ENCODE measurements around the gene UPF1. TPM values are rescaled to one million over a fixed set of nuclear protein-coding genes. Genes with fewer than 3 reads are reported as not detected.

UPF1 gene
- total and polyA plus RNA-seq, 2 of the 13 experiments (the other 11 are each of a cell fraction or from before 2014, with no cell fraction given): 16.9 to 41.8 TPM

GRCh38 chr19:18798384-18799352 lies 33.1 kb upstream of the UPF1 start (continued):
- TF ChIP-seq, protein P1, sequence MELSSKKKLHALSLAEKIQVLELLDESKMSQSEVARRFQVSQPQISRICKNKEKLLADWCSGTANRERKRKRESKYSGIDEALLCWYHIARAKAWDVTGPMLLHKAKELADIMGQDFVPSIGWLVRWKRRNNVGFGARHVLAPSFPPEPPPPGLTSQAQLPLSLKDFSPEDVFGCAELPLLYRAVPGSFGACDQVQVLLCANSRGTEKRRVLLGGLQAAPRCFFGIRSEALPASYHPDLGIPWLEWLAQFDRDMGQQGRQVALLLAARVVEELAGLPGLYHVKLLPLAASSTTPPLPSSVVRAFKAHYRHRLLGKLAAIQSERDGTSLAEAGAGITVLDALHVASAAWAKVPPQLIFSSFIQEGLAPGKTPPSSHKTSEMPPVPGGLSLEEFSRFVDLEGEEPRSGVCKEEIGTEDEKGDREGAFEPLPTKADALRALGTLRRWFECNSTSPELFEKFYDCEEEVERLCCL (CRISPR knock-in tag; IDR thresholded peaks at IDR 0.05; ENCODE audit: borderline replicate concordance): no peak
- no peak for TF ChIP-seq FOXA1 (IDR thresholded peaks at IDR 0.05)
- TF ChIP-seq FOXA1 (CRISPR knock-in tag; IDR thresholded peaks at IDR 0.05): peak; percentile 78
- TF ChIP-seq REXO4 (CRISPR knock-in tag; IDR thresholded peaks at IDR 0.05; ENCODE audit: borderline replicate concordance): no peak
- TF ChIP-seq, protein P2, sequence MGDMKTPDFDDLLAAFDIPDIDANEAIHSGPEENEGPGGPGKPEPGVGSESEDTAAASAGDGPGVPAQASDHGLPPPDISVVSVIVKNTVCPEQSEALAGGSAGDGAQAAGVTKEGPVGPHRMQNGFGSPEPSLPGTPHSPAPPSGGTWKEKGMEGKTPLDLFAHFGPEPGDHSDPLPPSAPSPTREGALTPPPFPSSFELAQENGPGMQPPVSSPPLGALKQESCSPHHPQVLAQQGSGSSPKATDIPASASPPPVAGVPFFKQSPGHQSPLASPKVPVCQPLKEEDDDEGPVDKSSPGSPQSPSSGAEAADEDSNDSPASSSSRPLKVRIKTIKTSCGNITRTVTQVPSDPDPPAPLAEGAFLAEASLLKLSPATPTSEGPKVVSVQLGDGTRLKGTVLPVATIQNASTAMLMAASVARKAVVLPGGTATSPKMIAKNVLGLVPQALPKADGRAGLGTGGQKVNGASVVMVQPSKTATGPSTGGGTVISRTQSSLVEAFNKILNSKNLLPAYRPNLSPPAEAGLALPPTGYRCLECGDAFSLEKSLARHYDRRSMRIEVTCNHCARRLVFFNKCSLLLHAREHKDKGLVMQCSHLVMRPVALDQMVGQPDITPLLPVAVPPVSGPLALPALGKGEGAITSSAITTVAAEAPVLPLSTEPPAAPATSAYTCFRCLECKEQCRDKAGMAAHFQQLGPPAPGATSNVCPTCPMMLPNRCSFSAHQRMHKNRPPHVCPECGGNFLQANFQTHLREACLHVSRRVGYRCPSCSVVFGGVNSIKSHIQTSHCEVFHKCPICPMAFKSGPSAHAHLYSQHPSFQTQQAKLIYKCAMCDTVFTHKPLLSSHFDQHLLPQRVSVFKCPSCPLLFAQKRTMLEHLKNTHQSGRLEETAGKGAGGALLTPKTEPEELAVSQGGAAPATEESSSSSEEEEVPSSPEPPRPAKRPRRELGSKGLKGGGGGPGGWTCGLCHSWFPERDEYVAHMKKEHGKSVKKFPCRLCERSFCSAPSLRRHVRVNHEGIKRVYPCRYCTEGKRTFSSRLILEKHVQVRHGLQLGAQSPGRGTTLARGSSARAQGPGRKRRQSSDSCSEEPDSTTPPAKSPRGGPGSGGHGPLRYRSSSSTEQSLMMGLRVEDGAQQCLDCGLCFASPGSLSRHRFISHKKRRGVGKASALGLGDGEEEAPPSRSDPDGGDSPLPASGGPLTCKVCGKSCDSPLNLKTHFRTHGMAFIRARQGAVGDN (CRISPR knock-in tag; IDR thresholded peaks at IDR 0.05): peak; percentile 72
- peak; percentile 77 for TF ChIP-seq TARDBP (CRISPR knock-in tag; IDR thresholded peaks at IDR 0.05)
- TF ChIP-seq, protein P3, sequence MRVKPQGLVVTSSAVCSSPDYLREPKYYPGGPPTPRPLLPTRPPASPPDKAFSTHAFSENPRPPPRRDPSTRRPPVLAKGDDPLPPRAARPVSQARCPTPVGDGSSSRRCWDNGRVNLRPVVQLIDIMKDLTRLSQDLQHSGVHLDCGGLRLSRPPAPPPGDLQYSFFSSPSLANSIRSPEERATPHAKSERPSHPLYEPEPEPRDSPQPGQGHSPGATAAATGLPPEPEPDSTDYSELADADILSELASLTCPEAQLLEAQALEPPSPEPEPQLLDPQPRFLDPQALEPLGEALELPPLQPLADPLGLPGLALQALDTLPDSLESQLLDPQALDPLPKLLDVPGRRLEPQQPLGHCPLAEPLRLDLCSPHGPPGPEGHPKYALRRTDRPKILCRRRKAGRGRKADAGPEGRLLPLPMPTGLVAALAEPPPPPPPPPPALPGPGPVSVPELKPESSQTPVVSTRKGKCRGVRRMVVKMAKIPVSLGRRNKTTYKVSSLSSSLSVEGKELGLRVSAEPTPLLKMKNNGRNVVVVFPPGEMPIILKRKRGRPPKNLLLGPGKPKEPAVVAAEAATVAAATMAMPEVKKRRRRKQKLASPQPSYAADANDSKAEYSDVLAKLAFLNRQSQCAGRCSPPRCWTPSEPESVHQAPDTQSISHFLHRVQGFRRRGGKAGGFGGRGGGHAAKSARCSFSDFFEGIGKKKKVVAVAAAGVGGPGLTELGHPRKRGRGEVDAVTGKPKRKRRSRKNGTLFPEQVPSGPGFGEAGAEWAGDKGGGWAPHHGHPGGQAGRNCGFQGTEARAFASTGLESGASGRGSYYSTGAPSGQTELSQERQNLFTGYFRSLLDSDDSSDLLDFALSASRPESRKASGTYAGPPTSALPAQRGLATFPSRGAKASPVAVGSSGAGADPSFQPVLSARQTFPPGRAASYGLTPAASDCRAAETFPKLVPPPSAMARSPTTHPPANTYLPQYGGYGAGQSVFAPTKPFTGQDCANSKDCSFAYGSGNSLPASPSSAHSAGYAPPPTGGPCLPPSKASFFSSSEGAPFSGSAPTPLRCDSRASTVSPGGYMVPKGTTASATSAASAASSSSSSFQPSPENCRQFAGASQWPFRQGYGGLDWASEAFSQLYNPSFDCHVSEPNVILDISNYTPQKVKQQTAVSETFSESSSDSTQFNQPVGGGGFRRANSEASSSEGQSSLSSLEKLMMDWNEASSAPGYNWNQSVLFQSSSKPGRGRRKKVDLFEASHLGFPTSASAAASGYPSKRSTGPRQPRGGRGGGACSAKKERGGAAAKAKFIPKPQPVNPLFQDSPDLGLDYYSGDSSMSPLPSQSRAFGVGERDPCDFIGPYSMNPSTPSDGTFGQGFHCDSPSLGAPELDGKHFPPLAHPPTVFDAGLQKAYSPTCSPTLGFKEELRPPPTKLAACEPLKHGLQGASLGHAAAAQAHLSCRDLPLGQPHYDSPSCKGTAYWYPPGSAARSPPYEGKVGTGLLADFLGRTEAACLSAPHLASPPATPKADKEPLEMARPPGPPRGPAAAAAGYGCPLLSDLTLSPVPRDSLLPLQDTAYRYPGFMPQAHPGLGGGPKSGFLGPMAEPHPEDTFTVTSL (CRISPR knock-in tag; IDR thresholded peaks at IDR 0.05; ENCODE audit: borderline replicate concordance): no peak
- no peak for TF ChIP-seq ZNF850 (CRISPR knock-in tag; conservative IDR thresholded peaks at IDR 0.05)
- TF ChIP-seq MAFG (CRISPR knock-in tag; IDR thresholded peaks at IDR 0.05): no peak
- TF ChIP-seq NONO (IDR thresholded peaks at IDR 0.05): no peak
- TF ChIP-seq NONO (CRISPR knock-in tag; conservative IDR thresholded peaks at IDR 0.05): 0 out of 2 replicates have a peak, but pooled peaks have one; percentile 35
- peak; percentile 68; the same call in 1 of the 2 replicates for TF ChIP-seq ARNTL (CRISPR knock-in tag; IDR thresholded peaks at IDR 0.05)
- TF ChIP-seq FOSL2 (CRISPR knock-in tag; IDR thresholded peaks at IDR 0.05): peak; percentile 37; the same call in 1 of the 2 replicates
- no peak for TF ChIP-seq ZIK1 (CRISPR knock-in tag; IDR thresholded peaks at IDR 0.05; ENCODE audit: borderline replicate concordance, low read depth)
- TF ChIP-seq MEIS2 (CRISPR knock-in tag; IDR thresholded peaks at IDR 0.05): peak; percentile 92
- TF ChIP-seq EP300 (IDR thresholded peaks at IDR 0.05; ENCODE audit: low read depth in 2 of 2, low read length in 2 of 2): peak in 1 of 2 experiments; percentile 38; a peak in 1 of 4 replicates
- no peak for TF ChIP-seq EP300 (CRISPR knock-in tag; IDR thresholded peaks at IDR 0.05; ENCODE audit: borderline replicate concordance)
- TF ChIP-seq PHF8 (CRISPR knock-in tag; IDR thresholded peaks at IDR 0.05): no peak

Measured in HepG2 (cell line).